ENCODE data around the gene ELANE.

Gene ELANE

GRCh38 chr19:900043-900301 lies 47.9 kb downstream of the ELANE start:
- no peak overlapping the region for H3K27ac ChIP-seq (replicated peaks)
- no peak for DNase-seq (ENCODE audit: low read depth in 1 of 2, low spot score in 1 of 2)

GRCh38 chr19:900302-901111 lies 48.4 kb downstream of the ELANE start:
- no peak overlapping the region for H3K27ac ChIP-seq (replicated peaks)
- no peak for DNase-seq (ENCODE audit: low read depth in 1 of 2, low spot score in 1 of 2)
- H3K27me3 ChIP-seq (ENCODE audit: insufficient read depth, poor library complexity, severe bottlenecking): no peaks in the 10 kb centered on the region
- TF ChIP-seq GABPA (IDR thresholded peaks at IDR 0.05; ENCODE audit: low read depth) (no peak), REST (IDR thresholded peaks at IDR 0.05; ENCODE audit: insufficient replicate concordance, low read depth) (no peak), CTCF (IDR thresholded peaks at IDR 0.05; ENCODE audit: insufficient read depth, low read length) (no peak), POLR2AphosphoS5 (IDR thresholded peaks at IDR 0.05; ENCODE audit: low read depth) (no peak), SPI1 (IDR thresholded peaks at IDR 0.05; ENCODE audit: borderline replicate concordance, low read depth) (no peak)
- no peak overlapping the region for H3K4me3 ChIP-seq (replicated peaks; ENCODE audit: insufficient read depth, low read length)

More at GRCh38 chr19:900043-900301, 47.9 kb downstream of the ELANE start:
- TF ChIP-seq CTCF (IDR thresholded peaks at IDR 0.05; ENCODE audit: insufficient read depth, low read length): no peak
- H3K4me3 ChIP-seq (replicated peaks; ENCODE audit: insufficient read depth, low read length): no peak overlapping the region
- no peaks in the 10 kb centered on the region for H3K27me3 ChIP-seq (ENCODE audit: insufficient read depth, poor library complexity, severe bottlenecking)

- H3K4me3 ChIP-seq (replicated peaks; ENCODE audit: insufficient read depth, low read length): no peak overlapping the region
- H3K27ac ChIP-seq (replicated peaks): no peak overlapping the region
- no peak for DNase-seq (ENCODE audit: low read depth in 1 of 2, low spot score in 1 of 2)
- H3K27me3 ChIP-seq (ENCODE audit: insufficient read depth, poor library complexity, severe bottlenecking): no peaks in the 10 kb centered on the region
- no peak for TF ChIP-seq POLR2AphosphoS5 (IDR thresholded peaks at IDR 0.05; ENCODE audit: low read depth)
- TF ChIP-seq SPI1 (IDR thresholded peaks at IDR 0.05; ENCODE audit: borderline replicate concordance, low read depth): no peak
- TF ChIP-seq CTCF (IDR thresholded peaks at IDR 0.05; ENCODE audit: insufficient read depth, low read length): no peak
- TF ChIP-seq GABPA (IDR thresholded peaks at IDR 0.05; ENCODE audit: low read depth): no peak
- no peak for TF ChIP-seq REST (IDR thresholded peaks at IDR 0.05; ENCODE audit: insufficient replicate concordance, low read depth)
Observed at GRCh38 chr19:901216-902092, 49.4 kb downstream of the ELANE start.
